Measurements from ENCODE around the gene TPM3.

DNA sequence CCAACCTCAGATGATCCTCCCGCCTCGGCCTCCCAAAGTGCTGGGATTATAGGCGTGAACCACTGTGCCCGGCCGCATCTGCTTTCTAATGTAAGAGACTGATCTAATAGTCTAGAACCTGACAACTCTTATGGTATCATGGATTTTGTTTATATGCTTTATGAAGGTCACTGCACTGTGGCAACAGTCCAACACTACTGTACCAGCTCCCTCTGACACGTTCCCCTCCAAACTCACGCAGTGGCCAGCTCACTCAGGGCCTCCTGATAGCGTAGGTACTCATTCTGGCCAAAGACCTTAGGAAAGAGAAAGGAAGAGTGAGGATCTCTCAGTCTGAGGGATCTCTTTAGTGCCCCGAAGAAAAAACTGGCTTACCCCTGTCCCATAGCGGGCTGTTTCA lies 20.2 kb upstream of the TPM3 start:
- TF ChIP-seq POLR2A (IDR thresholded peaks at IDR 0.05), result no peak
- TF ChIP-seq, protein P1, sequence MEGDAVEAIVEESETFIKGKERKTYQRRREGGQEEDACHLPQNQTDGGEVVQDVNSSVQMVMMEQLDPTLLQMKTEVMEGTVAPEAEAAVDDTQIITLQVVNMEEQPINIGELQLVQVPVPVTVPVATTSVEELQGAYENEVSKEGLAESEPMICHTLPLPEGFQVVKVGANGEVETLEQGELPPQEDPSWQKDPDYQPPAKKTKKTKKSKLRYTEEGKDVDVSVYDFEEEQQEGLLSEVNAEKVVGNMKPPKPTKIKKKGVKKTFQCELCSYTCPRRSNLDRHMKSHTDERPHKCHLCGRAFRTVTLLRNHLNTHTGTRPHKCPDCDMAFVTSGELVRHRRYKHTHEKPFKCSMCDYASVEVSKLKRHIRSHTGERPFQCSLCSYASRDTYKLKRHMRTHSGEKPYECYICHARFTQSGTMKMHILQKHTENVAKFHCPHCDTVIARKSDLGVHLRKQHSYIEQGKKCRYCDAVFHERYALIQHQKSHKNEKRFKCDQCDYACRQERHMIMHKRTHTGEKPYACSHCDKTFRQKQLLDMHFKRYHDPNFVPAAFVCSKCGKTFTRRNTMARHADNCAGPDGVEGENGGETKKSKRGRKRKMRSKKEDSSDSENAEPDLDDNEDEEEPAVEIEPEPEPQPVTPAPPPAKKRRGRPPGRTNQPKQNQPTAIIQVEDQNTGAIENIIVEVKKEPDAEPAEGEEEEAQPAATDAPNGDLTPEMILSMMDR (IDR thresholded peaks at IDR 0.05), result no peak
